GM20000 (cell line): Measurements from ENCODE around the gene ATOH7.
"Not testable (repeated sequence)": the region's sequence is repeated elsewhere in the genome, so short reads cannot be mapped to it uniquely, and the experiment has no call there.

Experiments
- DNase-seq: peaks from one replicate; pipeline ENCODE4 v3.0.0; 2012; ENCODE audit warnings: low spot score
- CTCF ChIP-seq: IDR thresholded peaks from 2 replicates; pipeline ENCODE4 v1.5.1; 2012; ENCODE audit warnings: mild to moderate bottlenecking, control low read depth; ENCODE audit errors: extremely low read depth, missing control alignments

ATOH7 gene

GRCh38 chr10:68218786-68219185 is 13.1 kb downstream of the ATOH7 start:
- no peak for TF ChIP-seq CTCF
- no peak for DNase-seq

GRCh38 chr10:68212721-68213352 is 19.1 kb downstream of the ATOH7 start:
- DNase-seq, result peak; percentile 34
- peak; percentile 2 for TF ChIP-seq CTCF

GRCh38 chr10:68211669-68212068 is 20.2 kb downstream of the ATOH7 start:
- TF ChIP-seq CTCF, result no peak
- no peak for DNase-seq

- TF ChIP-seq CTCF, result peak; percentile 42
- DNase-seq, result peak; percentile 41
Observed at GRCh38 chr10:68208424-68209042, 23.4 kb downstream of the ATOH7 start.

GRCh38 chr10:68202960-68203353 is 29.0 kb downstream of the ATOH7 start:
- TF ChIP-seq CTCF, result no peak
- no peak for DNase-seq

- TF ChIP-seq CTCF, result no peak
- no peak for DNase-seq
Observed at GRCh38 chr10:68196701-68197100, 35.2 kb downstream of the ATOH7 start.

GRCh38 chr10:68195776-68196175 is 36.1 kb downstream of the ATOH7 start:
- not testable (repeated sequence) for DNase-seq

- no peak for TF ChIP-seq CTCF
Observed at GRCh38 chr10:68194290-68194689, 37.6 kb downstream of the ATOH7 start.

More at GRCh38 chr10:68194290-68194689, 37.6 kb downstream of the ATOH7 start:
- DNase-seq, result no peak
